GM21381 (cell line): ENCODE data around the gene RASAL2.
"Not testable (repeated sequence)": the region's sequence is repeated elsewhere in the genome, so short reads cannot be mapped to it uniquely, and the experiment has no call there.

Experiments used
- ATAC-seq: cut with Tn5 transposase; IDR thresholded peaks from one replicate; pipeline ENCODE4 v1.9.1; 2021; ENCODE audit warnings: mild to moderate bottlenecking, moderate library complexity; ENCODE audit not compliant: unreplicated experiment

The RASAL2 gene

GRCh38 chr1:178109348-178110143 lies 15.6 kb downstream of the RASAL2 start:
- ATAC-seq: no peak

- no peak for ATAC-seq
Measured at GRCh38 chr1:178115260-178115659, 21.4 kb downstream of the RASAL2 start.

GRCh38 chr1:178118524-178118923 lies 24.6 kb downstream of the RASAL2 start:
- no peak for ATAC-seq

- no peak for ATAC-seq
Measured at GRCh38 chr1:178119628-178120027, 25.7 kb downstream of the RASAL2 start.

- ATAC-seq: no peak
Measured at GRCh38 chr1:178120088-178120487, 26.2 kb downstream of the RASAL2 start.

GRCh38 chr1:178120520-178121052 lies 26.7 kb downstream of the RASAL2 start:
- ATAC-seq: not testable (repeated sequence)

- no peak for ATAC-seq
Measured at GRCh38 chr1:178121883-178122282, 28.0 kb downstream of the RASAL2 start.

GRCh38 chr1:178122283-178122682 lies 28.4 kb downstream of the RASAL2 start:
- ATAC-seq: no peak

GRCh38 chr1:178124115-178124514 lies 30.2 kb downstream of the RASAL2 start:
- no peak for ATAC-seq

GRCh38 chr1:178126261-178126660 lies 32.4 kb downstream of the RASAL2 start:
- no peak for ATAC-seq

GRCh38 chr1:178126741-178127185 lies 32.9 kb downstream of the RASAL2 start:
- no peak for ATAC-seq

- no peak for ATAC-seq
Measured at GRCh38 chr1:178127482-178128191, 33.7 kb downstream of the RASAL2 start.

- no peak for ATAC-seq
Measured at GRCh38 chr1:178133239-178133989, 39.5 kb downstream of the RASAL2 start.

- no peak for ATAC-seq
Measured at GRCh38 chr1:178134061-178134460, 40.2 kb downstream of the RASAL2 start.

- ATAC-seq: no peak
Measured at GRCh38 chr1:178137238-178137637, 43.3 kb downstream of the RASAL2 start.

GRCh38 chr1:178142806-178143205 lies 48.9 kb downstream of the RASAL2 start:
- ATAC-seq: no peak

- ATAC-seq: no peak
Measured at GRCh38 chr1:178143730-178144690, 50.1 kb downstream of the RASAL2 start.

- no peak for ATAC-seq
Measured at GRCh38 chr1:178145605-178146004, 51.7 kb downstream of the RASAL2 start.

GRCh38 chr1:178146436-178146835 lies 52.5 kb downstream of the RASAL2 start:
- no peak for ATAC-seq

- no peak for ATAC-seq
Measured at GRCh38 chr1:178150610-178151009, 56.7 kb downstream of the RASAL2 start.
